ENCODE data around the gene PRKAA1. TPM values are rescaled to one million over a fixed set of nuclear protein-coding genes. Genes with fewer than 3 reads are reported as not detected.

PRKAA1 gene
- total RNA-seq, 1 donor from 2014 or later = 75.1 TPM

DNA sequence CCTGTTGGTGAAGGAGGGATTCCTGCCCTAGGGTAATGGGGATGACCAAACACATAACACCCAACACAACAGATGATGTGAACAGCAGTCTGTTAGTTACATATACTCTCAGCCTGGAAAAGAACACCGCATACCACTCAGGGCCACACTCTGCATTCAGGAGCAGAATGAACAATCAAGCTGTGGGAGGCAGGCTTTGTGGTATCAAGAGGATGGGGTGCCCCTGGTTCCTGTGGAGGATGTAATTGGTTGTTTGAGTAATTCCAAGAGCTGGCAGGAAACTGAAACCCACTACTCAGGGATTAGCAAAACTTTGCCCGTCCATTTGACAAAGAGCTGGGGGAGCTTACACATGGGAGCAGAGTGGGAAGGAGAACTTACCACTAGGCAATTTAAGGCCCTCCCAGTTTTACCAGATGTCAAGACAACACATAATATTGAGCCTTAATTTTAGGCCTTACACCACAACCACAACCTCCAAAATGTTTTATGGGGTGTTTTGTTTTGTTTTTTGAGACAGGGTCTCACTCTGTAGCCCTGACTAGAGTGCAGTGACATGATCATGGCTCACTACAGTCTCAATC lies 15.6 kb upstream of the PRKAA1 start:
- no peak for DNase-seq (ENCODE audit: low spot score, unreplicated experiment)
- Mint-ChIP-seq H3K27me3 (no peaks in the 10 kb centered on the region), H3K27ac (no peak overlapping the region), H3K4me1 (ENCODE audit: low read depth) (no peaks in the 10 kb centered on the region), H3K4me3 (ENCODE audit: low read depth) (no peak overlapping the region), H3K9me3 (ENCODE audit: low read depth) (no peaks in the 10 kb centered on the region), H3K36me3 (ENCODE audit: insufficient read depth) (no peaks in the 10 kb centered on the region)
- TF ChIP-seq, protein P1, sequence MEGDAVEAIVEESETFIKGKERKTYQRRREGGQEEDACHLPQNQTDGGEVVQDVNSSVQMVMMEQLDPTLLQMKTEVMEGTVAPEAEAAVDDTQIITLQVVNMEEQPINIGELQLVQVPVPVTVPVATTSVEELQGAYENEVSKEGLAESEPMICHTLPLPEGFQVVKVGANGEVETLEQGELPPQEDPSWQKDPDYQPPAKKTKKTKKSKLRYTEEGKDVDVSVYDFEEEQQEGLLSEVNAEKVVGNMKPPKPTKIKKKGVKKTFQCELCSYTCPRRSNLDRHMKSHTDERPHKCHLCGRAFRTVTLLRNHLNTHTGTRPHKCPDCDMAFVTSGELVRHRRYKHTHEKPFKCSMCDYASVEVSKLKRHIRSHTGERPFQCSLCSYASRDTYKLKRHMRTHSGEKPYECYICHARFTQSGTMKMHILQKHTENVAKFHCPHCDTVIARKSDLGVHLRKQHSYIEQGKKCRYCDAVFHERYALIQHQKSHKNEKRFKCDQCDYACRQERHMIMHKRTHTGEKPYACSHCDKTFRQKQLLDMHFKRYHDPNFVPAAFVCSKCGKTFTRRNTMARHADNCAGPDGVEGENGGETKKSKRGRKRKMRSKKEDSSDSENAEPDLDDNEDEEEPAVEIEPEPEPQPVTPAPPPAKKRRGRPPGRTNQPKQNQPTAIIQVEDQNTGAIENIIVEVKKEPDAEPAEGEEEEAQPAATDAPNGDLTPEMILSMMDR (IDR thresholded peaks at IDR 0.05; ENCODE audit: unreplicated experiment) = no peak

DNA sequence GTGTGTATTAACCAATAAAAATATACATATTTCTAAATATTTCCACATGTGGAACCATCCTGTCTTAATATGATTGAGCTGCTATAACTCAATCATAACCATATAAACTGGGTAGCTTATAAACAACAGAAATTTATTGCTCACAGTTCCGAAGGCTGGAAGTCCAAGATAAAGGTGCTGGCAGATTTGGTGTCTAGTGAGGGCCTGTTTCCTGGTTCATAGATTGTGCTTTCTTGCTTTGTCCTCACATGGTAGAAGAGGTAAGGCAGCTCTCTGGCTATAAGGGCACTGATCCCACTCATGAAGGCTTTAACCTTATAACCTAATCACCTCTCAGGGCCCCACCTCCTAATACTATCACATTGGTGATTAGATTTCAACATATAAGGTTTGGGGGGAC lies 14.0 kb upstream of the PRKAA1 start:
- Mint-ChIP-seq H3K4me3 (ENCODE audit: low read depth) (no peak overlapping the region), H3K36me3 (ENCODE audit: insufficient read depth) (no peaks in the 10 kb centered on the region), H3K9me3 (ENCODE audit: low read depth) (no peaks in the 10 kb centered on the region), H3K27me3 (no peaks in the 10 kb centered on the region), H3K27ac (no peak overlapping the region), H3K4me1 (ENCODE audit: low read depth) (no peaks in the 10 kb centered on the region)
- TF ChIP-seq, protein P1 (IDR thresholded peaks at IDR 0.05; ENCODE audit: unreplicated experiment) = no peak
- DNase-seq (ENCODE audit: low spot score, unreplicated experiment) = no peak

DNA sequence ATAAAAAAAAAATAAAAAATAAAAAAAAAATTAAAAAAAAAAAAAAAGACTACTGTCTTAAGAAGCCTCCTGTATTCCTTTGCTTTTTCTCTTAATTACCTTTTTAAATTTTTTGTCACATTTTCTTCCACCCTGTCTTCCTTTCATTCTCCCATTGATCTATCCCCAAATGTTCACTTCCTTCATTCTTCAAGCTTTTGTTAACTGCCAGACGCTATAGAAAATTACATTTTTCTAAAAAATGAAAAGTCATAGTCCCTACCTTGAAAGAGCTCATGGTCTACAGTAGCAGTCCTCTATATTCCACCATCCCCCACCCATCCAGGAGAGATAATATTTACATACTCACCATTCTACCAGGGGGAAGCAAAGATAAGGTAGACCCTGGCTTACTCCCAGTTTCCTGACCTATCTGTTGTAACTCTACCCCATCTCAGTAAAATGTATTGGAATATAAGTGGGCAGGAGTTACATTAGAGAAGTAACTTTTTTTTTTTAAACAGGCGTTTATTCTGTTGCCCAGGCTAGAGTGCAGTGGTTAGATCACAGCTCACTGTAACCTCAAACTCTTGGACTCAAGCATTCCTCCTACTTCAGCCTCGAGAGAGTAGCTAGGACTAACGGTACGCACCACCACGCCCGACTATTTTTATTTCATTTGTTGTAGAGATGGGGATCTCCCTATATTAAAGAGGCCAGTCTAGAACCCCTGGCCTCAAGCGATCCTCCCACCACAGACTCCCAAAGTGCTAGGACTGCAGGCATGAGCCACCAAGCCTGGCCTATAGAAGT lies 3.8 kb upstream of the PRKAA1 start:
- no peaks in the 10 kb centered on the region for H3K36me3 Mint-ChIP-seq (ENCODE audit: insufficient read depth)
- DNase-seq (ENCODE audit: low spot score, unreplicated experiment) = no peak
- TF ChIP-seq, protein P1 (IDR thresholded peaks at IDR 0.05; ENCODE audit: unreplicated experiment) = no peak
- no peaks in the 10 kb centered on the region for H3K27me3 Mint-ChIP-seq
- H3K9me3 Mint-ChIP-seq (ENCODE audit: low read depth) = no peaks in the 10 kb centered on the region
- peak overlapping the region; percentile 25 for H3K27ac Mint-ChIP-seq
- peaks cover 11% of the 10 kb centered on the region for H3K4me1 Mint-ChIP-seq (ENCODE audit: low read depth)
- peak overlapping the region; percentile 2 for H3K4me3 Mint-ChIP-seq (ENCODE audit: low read depth)

DNA sequence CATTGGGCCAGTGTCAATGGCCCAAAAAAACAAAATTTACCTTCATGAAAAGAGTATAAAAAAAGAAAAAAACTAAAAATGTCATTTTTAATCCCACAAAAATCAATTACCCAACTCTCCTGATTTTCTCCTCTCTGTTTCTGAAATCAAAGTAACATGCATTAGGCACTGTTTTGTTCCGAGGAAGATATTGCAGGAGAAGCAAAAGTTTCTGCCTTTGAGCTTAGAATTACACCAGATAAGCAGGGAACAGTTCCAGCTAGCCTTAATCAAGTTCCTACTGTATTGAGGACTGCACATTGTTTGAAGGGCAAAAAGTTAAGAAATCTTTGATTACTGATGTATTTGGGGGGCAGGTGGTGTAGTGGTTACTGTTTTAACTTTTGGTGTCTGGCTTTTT lies 1.1 kb upstream of the PRKAA1 start:
- no peak for DNase-seq (ENCODE audit: low spot score, unreplicated experiment)
- peak overlapping the region; percentile 88 for H3K27ac Mint-ChIP-seq

DNA sequence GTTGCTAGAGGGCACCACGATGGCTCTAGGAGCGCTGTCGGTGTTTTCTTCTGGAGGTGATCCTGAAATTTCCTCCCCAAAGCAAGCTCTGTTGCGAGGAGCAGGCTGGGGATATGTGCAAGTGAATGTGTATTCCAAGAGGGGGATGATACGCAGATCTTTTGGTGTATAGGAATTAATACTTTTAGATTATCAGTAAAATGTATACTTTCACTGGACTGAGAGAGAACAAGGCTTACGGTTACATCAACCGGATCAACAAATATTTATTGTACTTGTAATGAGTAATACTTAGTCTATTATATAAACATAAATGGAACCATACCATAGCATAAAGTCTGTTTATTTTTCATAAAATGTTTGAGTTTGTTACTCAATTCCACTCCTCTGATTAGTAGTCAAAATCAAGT lies 632 bp upstream of the PRKAA1 start:
- Mint-ChIP-seq H3K4me1 (ENCODE audit: low read depth) (peaks cover 24% of the 10 kb centered on the region), H3K9me3 (ENCODE audit: low read depth) (no peaks in the 10 kb centered on the region), H3K4me3 (ENCODE audit: low read depth) (peak overlapping the region; percentile 91), H3K27ac (peak overlapping the region; percentile 88), H3K36me3 (ENCODE audit: insufficient read depth) (peaks cover 9% of the 10 kb centered on the region), H3K27me3 (no peaks in the 10 kb centered on the region)
- TF ChIP-seq, protein P1 (IDR thresholded peaks at IDR 0.05; ENCODE audit: unreplicated experiment) = no peak
- DNase-seq (ENCODE audit: low spot score, unreplicated experiment) = no peak

More for the DNA sequence above, 1.1 kb upstream of the PRKAA1 start:
- Mint-ChIP-seq H3K9me3 (ENCODE audit: low read depth) (no peaks in the 10 kb centered on the region), H3K4me1 (ENCODE audit: low read depth) (peaks cover 22% of the 10 kb centered on the region), H3K4me3 (ENCODE audit: low read depth) (peak overlapping the region; percentile 91), H3K27me3 (no peaks in the 10 kb centered on the region), H3K36me3 (ENCODE audit: insufficient read depth) (peaks cover 6% of the 10 kb centered on the region)
- TF ChIP-seq, protein P1 (IDR thresholded peaks at IDR 0.05; ENCODE audit: unreplicated experiment) = no peak
